ENCODE results near the gene NT5DC1. TPM values are rescaled to one million over a fixed set of nuclear protein-coding genes. Genes with fewer than 3 reads are reported as not detected.

NT5DC1 gene
- total and polyA plus RNA-seq, 2 donors (not counting 1 experiment from before 2014, with no cell fraction given), result 26.4 to 54.8 TPM

GRCh38 chr6:116120430-116120829 lies 19.8 kb downstream of the NT5DC1 start:
- Mint-ChIP-seq H3K9me3 (ENCODE audit: insufficient read depth) (no peaks in the 10 kb centered on the region), H3K4me3 (no peak overlapping the region), H3K27ac (no peak overlapping the region), H3K4me1 (no peaks in the 10 kb centered on the region), H3K27me3 (no peaks in the 10 kb centered on the region)
- Histone ChIP-seq H2AFZ (ENCODE audit: insufficient read depth, low read depth, low read length, poor library complexity, severe bottlenecking) (no peak overlapping the region), H3K79me2 (ENCODE audit: control insufficient read depth, insufficient read depth, low read length) (no peaks in the 10 kb centered on the region), H3K27me3 (replicated peaks in 1 of 4; ENCODE audit: control extremely low read depth in 1 of 4, control insufficient read depth in 3 of 4, insufficient read depth in 4 of 4, low read length in 3 of 4) (no peaks in the 10 kb centered on the region), H3K9ac (ENCODE audit: low read length) (no peak overlapping the region), H3K4me2 (replicated peaks; ENCODE audit: low read depth, low read length, poor library complexity, severe bottlenecking) (no peak overlapping the region), H4K20me1 (ENCODE audit: control insufficient read depth, insufficient read depth, low read length, poor library complexity, severe bottlenecking) (no peaks in the 10 kb centered on the region), H3K4me3 (ENCODE audit: control extremely low read depth in 1 of 5, extremely low read depth in 1 of 5, insufficient read depth in 1 of 5, low read depth in 2 of 5, low read length in 4 of 5) (no peak overlapping the region), H3K4me1 (ENCODE audit: control insufficient read depth in 2 of 2, insufficient read depth in 2 of 2, low read length in 2 of 2) (no peaks in the 10 kb centered on the region), H3K9me3 (ENCODE audit: control extremely low read depth in 1 of 3, control insufficient read depth in 2 of 3, insufficient read depth in 1 of 3, low read length in 2 of 3) (no peaks in the 10 kb centered on the region), H3K36me3 (replicated peaks in 1 of 2; ENCODE audit: control extremely low read depth in 1 of 2, control insufficient read depth in 1 of 2, extremely low read depth in 1 of 2, insufficient read depth in 2 of 2, low read length in 1 of 2) (peaks cover 5 to 31% of the 10 kb centered on the region in 2 experiments), H3K27ac (ENCODE audit: low read length in 2 of 2) (no peak overlapping the region)
- intact Hi-C loops (cut with micrococcal nuclease), result no loop called here
- ATAC-seq (ENCODE audit: low read depth) (no peak), DNase-seq (no peak)
- 98% methylated on average over 3 of the region's 3 CpGs for WGBS (ENCODE audit: insufficient coverage)
- ChIA-PET POLR2A (no interaction called here), CTCF (interaction anchor here (0.9 kb wide), 1 partner anchor 8 kb away, joined by 4 read pairs; no protein-coding TSS in a partner anchor)
- TF ChIP-seq EZH2 (IDR thresholded peaks at IDR 0.05; ENCODE audit: borderline replicate concordance, insufficient read depth, low read depth, low read length, poor library complexity, severe bottlenecking), result no peak
- no peak for TF ChIP-seq CTCF (IDR thresholded peaks at IDR 0.05)

GRCh38 chr6:116126032-116126431 lies 25.4 kb downstream of the NT5DC1 start, which contains the start of gene COL10A1:
TSS of gene COL10A1 (minus strand) at chr6:116126132. CDS start at chr6:116125492, 640 bp downstream.
- Histone ChIP-seq H3K4me1 (ENCODE audit: control insufficient read depth in 2 of 2, insufficient read depth in 2 of 2, low read length in 2 of 2) (no peaks in the 10 kb centered on the region), H3K4me3 (ENCODE audit: control extremely low read depth in 1 of 5, extremely low read depth in 1 of 5, insufficient read depth in 1 of 5, low read depth in 2 of 5, low read length in 4 of 5) (no peak within 1 kb of the TSS), H2AFZ (ENCODE audit: insufficient read depth, low read depth, low read length, poor library complexity, severe bottlenecking) (no peak within 1 kb of the TSS), H3K27ac (ENCODE audit: low read length in 2 of 2) (no peak within 1 kb of the TSS), H3K9ac (ENCODE audit: low read length) (no peak within 1 kb of the TSS), H4K20me1 (ENCODE audit: control insufficient read depth, insufficient read depth, low read length, poor library complexity, severe bottlenecking) (no peaks in the 10 kb centered on the region), H3K79me2 (ENCODE audit: control insufficient read depth, insufficient read depth, low read length) (no peaks in the 10 kb centered on the region), H3K9me3 (ENCODE audit: control extremely low read depth in 1 of 3, control insufficient read depth in 2 of 3, insufficient read depth in 1 of 3, low read length in 2 of 3) (no peaks in the 10 kb centered on the region), H3K36me3 (replicated peaks in 1 of 2; ENCODE audit: control extremely low read depth in 1 of 2, control insufficient read depth in 1 of 2, extremely low read depth in 1 of 2, insufficient read depth in 2 of 2, low read length in 1 of 2) (peaks cover 2 to 4% of the 10 kb centered on the region in 2 experiments), H3K4me2 (replicated peaks; ENCODE audit: low read depth, low read length, poor library complexity, severe bottlenecking) (no peak within 1 kb of the TSS), H3K27me3 (replicated peaks in 1 of 4; ENCODE audit: control extremely low read depth in 1 of 4, control insufficient read depth in 3 of 4, insufficient read depth in 4 of 4, low read length in 3 of 4) (no peaks in the 10 kb centered on the region)
- Mint-ChIP-seq H3K27ac (no peak within 1 kb of the TSS), H3K9me3 (ENCODE audit: insufficient read depth) (no peaks in the 10 kb centered on the region), H3K4me3 (no peak within 1 kb of the TSS), H3K27me3 (no peaks in the 10 kb centered on the region), H3K4me1 (no peaks in the 10 kb centered on the region)
- intact Hi-C loops (cut with micrococcal nuclease), result no loop called here
- DNase-seq (no peak), ATAC-seq (ENCODE audit: low read depth) (no peak)
- POLR2A ChIA-PET, result no interaction called here
- CTCF ChIA-PET, result interaction anchor here (0.6 to 0.8 kb wide), 2 partner anchors 25 to 519 kb away, joined by 3 to 4 read pairs; partner anchors contain the start of gene NT5DC1
- 100% methylated on average over 1 of the region's 6 CpGs for WGBS (ENCODE audit: insufficient coverage)
- TF ChIP-seq EZH2 (IDR thresholded peaks at IDR 0.05; ENCODE audit: borderline replicate concordance, insufficient read depth, low read depth, low read length, poor library complexity, severe bottlenecking) (no peak), CTCF (IDR thresholded peaks at IDR 0.05) (no peak)
